K562 (cell line): ENCODE measurements around the gene LTA4H. TPM values are rescaled to one million over a fixed set of nuclear protein-coding genes. Genes with fewer than 3 reads are reported as not detected.

ENCODE experiments used
- ATAC-seq: fragments of 200-7000 bp; cut with Tn5 transposase; 3 replicates; pipeline ENCODE4 v1.9.1; 2020; ENCODE audit warnings: moderate library complexity
- BruUV-seq: library from RNA; stranded (reverse); fragments of 400-500 nt; replicated peaks from 2 replicates; lab custom pipeline; 2021; lab: Mats Ljungman, UMichigan
- CTCF ChIA-PET: fragments of 300-600 bp; formaldehyde crosslinking; extraction: SDS; loops from one replicate; lab custom pipeline; 2021; ENCODE audit warnings: low intra/inter-chr PET ratio; lab: Yijun Ruan, JAX
- POLR2A ChIA-PET: fragments of 300-600, 350-650 bp; sonication (Branson Sonifier 250); formaldehyde crosslinking; extraction: SDS; loops from one replicate; lab custom pipeline; 2021; ENCODE audit warnings: antibody characterized with exemption, inconsistent platforms; lab: Yijun Ruan, JAX
- DNase-seq, 4 experiments: peaks; one replicate each; pipeline versions ENCODE4 v3.0.0 to v3.0.0-alpha.2; 2011 to 2018; ENCODE audit warnings: low spot score in 3 of 4, mixed read lengths in 3 of 4; ENCODE audit errors: extremely low read depth in 1 of 4
- FAIRE-seq: peaks from 2 replicates; lab custom pipeline; 2011; peaks lifted over from hg19 to GRCh38; lab: Jason Lieb, UNC
- H2AFZ ChIP-seq: 2 replicates; pipeline ENCODE4 v1.6.0; 2011; ENCODE audit warnings: low read depth, low read length, control low read depth, inconsistent platforms
- H3K27ac ChIP-seq: fragments of 200-600 bp; 3 replicates; pipeline ENCODE4 v1.8.0; 2011; ENCODE audit warnings: low read depth, mild to moderate bottlenecking, control low read depth, inconsistent platforms, low read length, moderate library complexity, mixed read lengths; ENCODE audit errors: extremely low read depth
- H3K27me3 ChIP-seq, 2 experiments: fragments of 300-600 bp in 1 of 2; 2 replicates in 1 of 2; 3 replicates in 1 of 2; pipeline versions ENCODE4 v1.6.0 to v1.8.0; 2011; ENCODE audit warnings: inconsistent platforms in 2 of 2, low read length in 2 of 2, mild to moderate bottlenecking in 1 of 2, mixed read lengths in 1 of 2, moderate library complexity in 1 of 2; ENCODE audit not compliant: control insufficient read depth in 2 of 2, insufficient read depth in 2 of 2
- H3K36me3 ChIP-seq: fragments of 300-600 bp; 3 replicates; pipeline ENCODE4 v1.8.0; 2011; ENCODE audit warnings: mild to moderate bottlenecking, low read length, inconsistent platforms; ENCODE audit not compliant: control insufficient read depth, insufficient read depth
- H3K4me1 ChIP-seq, 2 experiments: fragments of 200-600 bp in 1 of 2; replicated peaks in 1 of 2; 2 replicates in 1 of 2; 3 replicates in 1 of 2; pipeline versions ENCODE4 v1.5.1 to v1.8.0; 2011; ENCODE audit warnings: inconsistent platforms in 2 of 2, low read length in 2 of 2, mild to moderate bottlenecking in 1 of 2, mixed read lengths in 1 of 2, moderate library complexity in 1 of 2; ENCODE audit not compliant: control insufficient read depth in 2 of 2, insufficient read depth in 2 of 2
- H3K4me2 ChIP-seq: 2 replicates; pipeline ENCODE4 v1.6.1; 2011; ENCODE audit warnings: low read length, control low read depth, inconsistent platforms, mixed read lengths; ENCODE audit not compliant: insufficient read depth
- H3K4me3 ChIP-seq: fragments of 200-600 bp; sonication (generic), shearing (Covaris generic); 2 replicates; pipeline ENCODE4 v1.5.1; 2016; ENCODE audit warnings: control low read depth, inconsistent platforms
- H3K79me2 ChIP-seq: fragments of 200-600 bp; 3 replicates; pipeline ENCODE4 v1.8.0; 2011; ENCODE audit warnings: low read length, inconsistent platforms; ENCODE audit not compliant: control insufficient read depth, insufficient read depth
- H3K9ac ChIP-seq, 2 experiments: 2 replicates each; pipeline versions ENCODE4 v1.6.0 to v1.6.1; 2011; ENCODE audit warnings: low read depth in 2 of 2, low read length in 2 of 2, control low read depth in 1 of 2, inconsistent platforms in 1 of 2, mild to moderate bottlenecking in 1 of 2, mixed read lengths in 1 of 2; ENCODE audit not compliant: insufficient read depth in 1 of 2
- H3K9me1 ChIP-seq: one replicate; pipeline ENCODE4 v1.6.0; 2011; ENCODE audit warnings: inconsistent platforms, mild to moderate bottlenecking, low read length, moderate library complexity; ENCODE audit not compliant: control insufficient read depth, insufficient read depth
- H3K9me3 ChIP-seq: replicated peaks from 2 replicates; pipeline ENCODE4 v1.5.1; 2011; ENCODE audit warnings: low read depth, low read length, inconsistent platforms; ENCODE audit not compliant: control insufficient read depth, insufficient read depth
- H4K20me1 ChIP-seq: replicated peaks from 2 replicates; pipeline ENCODE4 v1.6.1; 2011; ENCODE audit warnings: low read length, inconsistent platforms, mixed read lengths; ENCODE audit not compliant: control insufficient read depth, insufficient read depth
- ARID4B ChIP-seq: sonication (generic); formaldehyde crosslinking; IDR thresholded peaks from 2 replicates; pipeline ENCODE4 v1.8.0; 2022; ENCODE audit warnings: mild to moderate bottlenecking, missing genetic modification reagents
- GATA2 ChIP-seq: sonication (generic); formaldehyde crosslinking; IDR thresholded peaks from 2 replicates; pipeline ENCODE4 v1.4.0; 2020; ENCODE audit warnings: mild to moderate bottlenecking, missing genetic modification reagents
- MAFG ChIP-seq: fragments of 450-650 bp; conservative IDR thresholded peaks from 2 replicates; pipeline ENCODE4 v1.6.1; 2016; ENCODE audit warnings: missing genetic modification characterization, missing compliant biosample characterization
- POLR2H ChIP-seq: IDR thresholded peaks from 2 replicates; pipeline ENCODE4 v1.6.1; 2016; ENCODE audit warnings: missing genetic modification characterization, low read depth, mild to moderate bottlenecking, control low read depth, missing compliant biosample characterization, moderate library complexity
- RERE ChIP-seq: sonication (generic); formaldehyde crosslinking; IDR thresholded peaks from 2 replicates; pipeline ENCODE4 v1.8.0; 2023; ENCODE audit warnings: missing genetic modification reagents, mild to moderate bottlenecking, borderline replicate concordance
- STAT5A ChIP-seq: IDR thresholded peaks from 2 replicates; pipeline ENCODE4 v1.6.1; 2012; ENCODE audit warnings: low read length, inconsistent platforms, borderline replicate concordance
- TAF1 ChIP-seq: IDR thresholded peaks from 2 replicates; pipeline ENCODE4 v1.6.1; 2011; ENCODE audit warnings: mild to moderate bottlenecking, low read length, moderate library complexity; ENCODE audit not compliant: insufficient read depth, control insufficient read depth, severe bottlenecking; ENCODE audit errors: extremely low read depth
- TGIF2 ChIP-seq: sonication (generic); formaldehyde crosslinking; IDR thresholded peaks from 2 replicates; pipeline ENCODE4 v1.8.1; 2022; ENCODE audit warnings: mild to moderate bottlenecking, missing genetic modification reagents, moderate library complexity
- ZNF277 ChIP-seq: fragments of 250-450 bp; sonication (Bioruptor Pico); IDR thresholded peaks from 2 replicates; pipeline ENCODE4 v1.8.0; 2022; ENCODE audit warnings: inconsistent platforms, mild to moderate bottlenecking, moderate library complexity, borderline replicate concordance
- WGBS: fragments of 100-300 bp; shearing (Covaris generic); methylation state at CpG from one replicate; pipeline ENCODE4 v1.1.6; 2016; ENCODE audit warnings: low coverage, mixed read lengths; ENCODE audit not compliant: insufficient coverage; ENCODE audit errors: missing lambda C conversion rate; 5-methylcytosine and 5-hydroxymethylcytosine counted together
- in situ Hi-C: fragments of 300-500 bp; cut with MboI; formaldehyde crosslinking; loops from 4 replicates; pipeline ENCODE4 v1.15.0; 2018; ENCODE audit warnings: inconsistent platforms, mixed read lengths
- intact Hi-C: fragments of 100-400 bp; cut with micrococcal nuclease; formaldehyde crosslinking; loops from 2 replicates; pipeline ENCODE4 v1.14.2; 2022
- polyA plus RNA-seq, 8 experiments: library from polyadenylated mRNA; depleted of rRNA in 4 of 8; stranded (reverse) in 5 of 8; unstranded in 3 of 8; fragments of >200 nt; fragmentation: Nextera tagmentation in 2 of 8; fragmentation: Illumina TruSeq in 1 of 8; extraction: Ambion mirVana in 2 of 8; extraction: Trizol in 1 of 8; gene quantifications; 2 replicates each; pipeline versions ENCODE4 v1.2.1 to v1.2.3, GENCODE V29; 2011 to 2014; ENCODE audit warnings: inconsistent platforms in 1 of 8, missing spikeins in 1 of 8
- total RNA-seq, 7 experiments: library from RNA; depleted of rRNA in 6 of 7; stranded (reverse); fragments of >200 nt in 6 of 7; fragmentation: Illumina TruSeq in 2 of 7; extraction: Trizol in 2 of 7; gene quantifications; 2 replicates each; pipeline versions ENCODE4 v1.2.1 to v1.2.3, GENCODE V29; 2011 to 2021; ENCODE audit warnings: low replicate concordance in 1 of 7

The LTA4H gene
- total and polyA plus RNA-seq, 9 of the 15 experiments (the other 6 are each of a cell fraction or from before 2014, with no cell fraction given), result 25.2 to 58.1 (median 40.5) TPM

GRCh38 chr12:96028538-96028937, 6.8 kb downstream of the LTA4H start (continued):
- TF ChIP-seq RERE (CRISPR knock-in tag), result no peak

GRCh38 chr12:96026331-96026730, 9.1 kb downstream of the LTA4H start:
- in situ Hi-C loops (no loop called here), intact Hi-C loops (no loop called here)
- POLR2A ChIA-PET, result interaction anchor here (0.6 kb wide), 1 partner anchor 504 kb away, joined by 3 read pairs; no protein-coding TSS in a partner anchor
- H2AFZ ChIP-seq, result no peak overlapping the region
- CTCF ChIA-PET, result no interaction called here
- FAIRE-seq (no peak), DNase-seq (no peak), ATAC-seq (no peak)
- no peaks in the 10 kb centered on the region for H3K9me3 ChIP-seq
- WGBS, result 95% methylated on average over 1 of the region's 1 CpG
- no peaks in the 10 kb centered on the region for H4K20me1 ChIP-seq
- H3K4me3 ChIP-seq, result no peak overlapping the region
- H3K4me1 ChIP-seq, result no peaks in the 10 kb centered on the region
- peaks cover 3% of the 10 kb centered on the region; the same call in 2 of the 3 replicates for H3K36me3 ChIP-seq
- no peaks in the 10 kb centered on the region for H3K9me1 ChIP-seq
- no TSS peak for BruUV-seq
- H3K9ac ChIP-seq, result no peak overlapping the region
- no peak overlapping the region for H3K4me2 ChIP-seq
- no peaks in the 10 kb centered on the region for H3K27me3 ChIP-seq
- H3K79me2 ChIP-seq, result no peaks in the 10 kb centered on the region
- H3K27ac ChIP-seq, result no peak overlapping the region
- TF ChIP-seq GATA2 (CRISPR knock-in tag) (no peak), TGIF2 (CRISPR knock-in tag) (no peak), TAF1 (no peak), MAFG (tag) (no peak), POLR2H (tag) (no peak), ARID4B (CRISPR knock-in tag) (no peak), STAT5A (no peak), ZNF277 (CRISPR knock-in tag) (no peak)
